GM21526 (cell line): ENCODE results near the gene ETNK1.

Experiments
- ATAC-seq: cut with Tn5 transposase; IDR thresholded peaks from one replicate; pipeline ENCODE4 v1.9.1; 2021; ENCODE audit warnings: moderate library complexity; ENCODE audit not compliant: unreplicated experiment, low FRiP score

The ETNK1 gene

DNA sequence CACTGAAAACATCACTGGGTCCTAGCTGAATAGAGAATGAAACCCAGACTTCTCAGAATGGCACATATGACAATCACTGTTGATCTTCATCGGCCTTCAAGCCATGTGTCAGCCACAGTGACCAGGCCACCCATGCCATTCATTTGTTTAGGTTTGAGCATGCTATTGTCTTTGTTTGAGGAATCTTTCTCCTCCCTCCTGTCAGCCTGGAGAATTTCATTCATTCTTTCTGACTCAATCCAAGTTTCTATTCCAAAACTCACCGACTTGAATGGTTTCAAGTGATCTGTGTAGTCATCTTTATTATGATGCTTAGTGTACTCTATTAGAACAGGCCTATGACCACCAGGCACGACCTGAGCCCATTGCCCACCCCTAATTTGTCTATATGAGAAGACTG is 106.3 kb downstream of the ETNK1 start:
- ATAC-seq = no peak

DNA sequence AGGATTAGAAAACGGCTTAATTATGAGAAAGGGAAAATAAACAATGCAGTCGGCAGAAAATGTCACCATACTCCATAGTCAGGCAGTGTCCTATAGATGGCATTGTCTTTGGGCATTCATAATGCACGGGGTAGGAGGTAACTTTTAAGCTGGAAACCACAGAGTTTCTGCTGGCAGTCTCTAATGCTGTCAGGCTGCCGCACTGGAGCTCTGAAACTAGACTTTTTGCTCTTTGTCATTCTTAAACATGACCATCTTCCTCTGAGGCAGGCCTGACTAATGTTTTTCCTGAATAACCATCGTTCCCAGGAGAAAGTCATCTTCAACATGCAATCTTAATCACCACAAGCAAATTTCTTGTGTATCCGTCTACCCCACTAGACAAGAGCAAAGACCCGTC is 108.8 kb downstream of the ETNK1 start:
- ATAC-seq = no peak

DNA sequence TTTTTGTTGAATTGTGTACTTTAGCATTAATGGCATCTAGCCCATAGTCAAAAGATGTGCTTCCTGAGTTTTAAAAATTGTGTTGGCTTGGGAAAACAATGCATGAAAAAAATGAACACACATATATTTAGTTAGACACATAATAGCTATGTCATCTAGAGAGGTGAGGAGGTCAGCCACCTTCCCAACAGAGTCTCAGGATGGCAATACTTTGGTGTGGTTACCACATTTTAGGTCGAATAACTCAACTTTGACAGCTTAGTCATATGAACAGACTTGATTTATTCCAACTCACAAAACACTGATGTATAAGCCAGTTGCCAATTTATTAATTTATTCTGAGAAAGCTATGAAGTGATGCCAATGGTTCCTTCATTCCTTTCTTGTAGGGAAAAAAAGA is 114.0 kb downstream of the ETNK1 start:
- no peak for ATAC-seq
